Cardiac muscle cell (in vitro differentiated cells and primary cell): Measurements from ENCODE around the gene CXorf49. TPM values are rescaled to one million over a fixed set of nuclear protein-coding genes. Genes with fewer than 3 reads are reported as not detected.

Experiments used
- DNase-seq, 2 donors: peaks; one replicate each; pipeline versions ENCODE4 v3.0.0 to v3.0.0-alpha.2; 2010 to 2017; ENCODE audit warnings: low read depth in 1 of 2, low spot score in 1 of 2
- H3K27ac ChIP-seq: fragments of 200-600 bp; sonication (generic); 2 replicates; pipeline ENCODE4 v1.5.1; 2016
- H3K27me3 ChIP-seq: fragments of 200-600 bp; sonication (generic); 2 replicates; pipeline ENCODE4 v1.6.0; 2016; ENCODE audit warnings: control low read depth
- H3K36me3 ChIP-seq: fragments of 200-600 bp; sonication (generic); 2 replicates; pipeline ENCODE4 v1.5.1; 2016; ENCODE audit warnings: control low read depth
- H3K4me1 ChIP-seq: fragments of 200-600 bp; sonication (generic); 2 replicates; pipeline ENCODE4 v1.8.1; 2017; ENCODE audit warnings: low read depth, mild to moderate bottlenecking, mixed run types
- H3K4me3 ChIP-seq: fragments of 200-600 bp; sonication (generic); 2 replicates; pipeline ENCODE4 v1.5.1; 2016; ENCODE audit warnings: mild to moderate bottlenecking
- H3K9me3 ChIP-seq: fragments of 200-600 bp; sonication (generic); 2 replicates; pipeline ENCODE4 v1.5.1; 2017; ENCODE audit warnings: low read depth, mild to moderate bottlenecking, control low read depth
- CTCF ChIP-seq: IDR thresholded peaks from 2 replicates; pipeline ENCODE4 v1.5.1; 2012; ENCODE audit warnings: low read depth, mild to moderate bottlenecking, low read length
- polyA plus RNA-seq: library from polyadenylated mRNA; unstranded; fragments of >200 nt; fragmentation: Nextera tagmentation; extraction: Ambion mirVana; gene quantifications from 2 replicates; pipeline ENCODE4 v1.2.1, GENCODE V29; 2016
- total RNA-seq: library from RNA; depleted of rRNA; stranded (reverse); fragments of >200 nt; gene quantifications from 2 replicates; pipeline ENCODE4 v1.2.3, GENCODE V29; 2016

The CXorf49 gene
- total and polyA plus RNA-seq, 2 experiments from 2014 or later, result not detected

- no peak for DNase-seq
- TF ChIP-seq CTCF, result no peak
Observed at GRCh38 chrX:71666240-71667223, 51.6 kb downstream of the CXorf49 start.

GRCh38 chrX:71665747-71666146, 52.3 kb downstream of the CXorf49 start:
- H3K9me3 ChIP-seq, result no peaks in the 10 kb centered on the region

More at GRCh38 chrX:71666240-71667223, 51.6 kb downstream of the CXorf49 start:
- Histone ChIP-seq H3K27ac (no peak overlapping the region), H3K4me3 (no peak overlapping the region), H3K27me3 (no peaks in the 10 kb centered on the region), H3K4me1 (no peaks in the 10 kb centered on the region), H3K9me3 (no peaks in the 10 kb centered on the region), H3K36me3 (no peaks in the 10 kb centered on the region)

GRCh38 chrX:71664889-71665491, 53.1 kb downstream of the CXorf49 start:
- H3K27me3 ChIP-seq, result no peaks in the 10 kb centered on the region
- peak in 1 of 2 donors; percentile 0 for DNase-seq
- H3K36me3 ChIP-seq, result no peaks in the 10 kb centered on the region
- no peak overlapping the region for H3K27ac ChIP-seq
- no peaks in the 10 kb centered on the region for H3K9me3 ChIP-seq
- no peaks in the 10 kb centered on the region for H3K4me1 ChIP-seq
- TF ChIP-seq CTCF, result no peak
- H3K4me3 ChIP-seq, result no peak overlapping the region

More at GRCh38 chrX:71665747-71666146, 52.3 kb downstream of the CXorf49 start:
- no peak for TF ChIP-seq CTCF
- Histone ChIP-seq H3K36me3 (no peaks in the 10 kb centered on the region), H3K4me3 (no peak overlapping the region), H3K27ac (no peak overlapping the region), H3K27me3 (no peaks in the 10 kb centered on the region), H3K4me1 (no peaks in the 10 kb centered on the region)
- no peak for DNase-seq

Other genes with a start within 250 kb of the CXorf49 start
- 63.9 and 159 TPM in 2 replicates for gene OGT, start 185.2 kb downstream of the CXorf49 start, total RNA-seq
- gene OGT, start 185.2 kb downstream of the CXorf49 start, polyA plus RNA-seq, result 37.3 and 57.0 TPM in 2 replicates
- gene GCNA, start 139.8 kb downstream of the CXorf49 start, total RNA-seq, result 1.6 and 5.2 TPM in 2 replicates
- 0.38 and 1.4 TPM in 2 replicates for gene GCNA, start 139.8 kb downstream of the CXorf49 start, polyA plus RNA-seq
- not detected in 2 replicates for gene CXCR3, start 99.8 kb downstream of the CXorf49 start, total RNA-seq
- gene CXCR3, start 99.8 kb downstream of the CXorf49 start, polyA plus RNA-seq, result not detected in 2 replicates
- gene CXorf49B, start 45.1 kb upstream of the CXorf49 start, total RNA-seq, result not detected in 2 replicates
- gene CXorf49B, start 45.1 kb upstream of the CXorf49 start, polyA plus RNA-seq, result not detected in 2 replicates
- gene NHSL2, start 192.6 kb upstream of the CXorf49 start, total RNA-seq, result 5.9 and 6.6 TPM in 2 replicates
- 5.6 and 7.9 TPM in 2 replicates for gene NHSL2, start 192.6 kb upstream of the CXorf49 start, polyA plus RNA-seq